Ectodermal cell (in vitro differentiated cells): Measurements from ENCODE around the gene SARS1.

Experiments
- H3K27ac ChIP-seq: 2 replicates; pipeline ENCODE4 v1.7.0; 2013; ENCODE audit warnings: mild to moderate bottlenecking, low read depth, low read length; ENCODE audit not compliant: insufficient read depth, poor library complexity, severe bottlenecking
- H3K27me3 ChIP-seq: 2 replicates; pipeline ENCODE4 v1.7.0; 2013; ENCODE audit warnings: mild to moderate bottlenecking, low read length; ENCODE audit not compliant: insufficient read depth, control insufficient read depth, poor library complexity, severe bottlenecking
- H3K36me3 ChIP-seq: one replicate; pipeline ENCODE4 v1.7.0; 2013; ENCODE audit warnings: low read length; ENCODE audit not compliant: control insufficient read depth, insufficient read depth
- H3K4me1 ChIP-seq: one replicate; pipeline ENCODE4 v1.7.0; 2013; ENCODE audit warnings: low read length; ENCODE audit not compliant: control insufficient read depth, insufficient read depth
- H3K4me3 ChIP-seq: 2 replicates; pipeline ENCODE4 v1.7.0; 2013; ENCODE audit warnings: low read depth, low read length, control low read depth; ENCODE audit not compliant: insufficient read depth
- H3K9me3 ChIP-seq: 2 replicates; pipeline ENCODE4 v1.7.0; 2013; ENCODE audit warnings: mild to moderate bottlenecking, low read length, moderate library complexity; ENCODE audit not compliant: control insufficient read depth
- WGBS, 2 experiments: methylation state at CpG; one replicate each; pipeline ENCODE4 v1.1.7; 2013; ENCODE audit warnings: missing lambda C conversion rate in 2 of 2; 5-methylcytosine and 5-hydroxymethylcytosine counted together

Gene SARS1

GRCh38 chr1:109240158-109241152, 26.7 kb downstream of the SARS1 start:
- Histone ChIP-seq H3K27ac (no peak overlapping the region), H3K4me3 (no peak overlapping the region), H3K9me3 (no peaks in the 10 kb centered on the region), H3K36me3 (peaks cover 34% of the 10 kb centered on the region), H3K4me1 (peaks cover 30% of the 10 kb centered on the region), H3K27me3 (no peaks in the 10 kb centered on the region)
- 61 to 69% methylated on average over 26 of the region's 26 CpGs for WGBS, 2 experiments

- H3K9me3 ChIP-seq: no peaks in the 10 kb centered on the region
- WGBS, 2 experiments: 73 to 82% methylated on average over 6 of the region's 6 CpGs
- H3K27ac ChIP-seq: no peak overlapping the region
- no peaks in the 10 kb centered on the region for H3K27me3 ChIP-seq
- no peak overlapping the region for H3K4me3 ChIP-seq
- peaks cover 30% of the 10 kb centered on the region for H3K4me1 ChIP-seq
- H3K36me3 ChIP-seq: peaks cover 26% of the 10 kb centered on the region
These were observed 27.6 kb downstream of the SARS1 start for GRCh38 chr1:109241344-109241743.

GRCh38 chr1:109241841-109242345, 28.2 kb downstream of the SARS1 start:
- Histone ChIP-seq H3K27me3 (no peaks in the 10 kb centered on the region), H3K27ac (no peak overlapping the region), H3K36me3 (peaks cover 22% of the 10 kb centered on the region), H3K4me1 (peaks cover 30% of the 10 kb centered on the region), H3K9me3 (no peaks in the 10 kb centered on the region), H3K4me3 (no peak overlapping the region)
- 70 to 71% methylated on average over 8 of the region's 8 CpGs for WGBS, 2 experiments

GRCh38 chr1:109242387-109242786, 28.7 kb downstream of the SARS1 start:
- peaks cover 28% of the 10 kb centered on the region for H3K4me1 ChIP-seq
- no peak overlapping the region for H3K4me3 ChIP-seq
- peaks cover 2% of the 10 kb centered on the region for H3K27me3 ChIP-seq
- H3K9me3 ChIP-seq: no peaks in the 10 kb centered on the region
- peaks cover 17% of the 10 kb centered on the region for H3K36me3 ChIP-seq
- WGBS, 2 experiments: 90 to 91% methylated on average over 7 of the region's 7 CpGs
- H3K27ac ChIP-seq: no peak overlapping the region

- WGBS, 2 experiments: 77 to 79% methylated on average over 5 of the region's 5 CpGs
- H3K4me3 ChIP-seq: no peak overlapping the region
- H3K9me3 ChIP-seq: no peaks in the 10 kb centered on the region
- H3K27me3 ChIP-seq: peaks cover 8% of the 10 kb centered on the region
- H3K36me3 ChIP-seq: peaks cover 9% of the 10 kb centered on the region
- H3K27ac ChIP-seq: no peak overlapping the region
- H3K4me1 ChIP-seq: peaks cover 26% of the 10 kb centered on the region
These were observed 29.5 kb downstream of the SARS1 start for GRCh38 chr1:109243221-109243620.

- Histone ChIP-seq H3K4me3 (no peak overlapping the region), H3K9me3 (no peaks in the 10 kb centered on the region), H3K27me3 (peaks cover 8% of the 10 kb centered on the region), H3K4me1 (peaks cover 24% of the 10 kb centered on the region), H3K27ac (no peak overlapping the region), H3K36me3 (peaks cover under 1% of the 10 kb centered on the region)
- WGBS, 2 experiments: 93% methylated on average over 8 of the region's 8 CpGs
These were observed 30.3 kb downstream of the SARS1 start for GRCh38 chr1:109243860-109244552.

GRCh38 chr1:109246141-109246551, 32.4 kb downstream of the SARS1 start:
- H3K4me3 ChIP-seq: no peak overlapping the region
- H3K9me3 ChIP-seq: no peaks in the 10 kb centered on the region
- no peak overlapping the region for H3K27ac ChIP-seq
- peaks cover 12% of the 10 kb centered on the region for H3K27me3 ChIP-seq
- 87 to 90% methylated on average over 7 of the region's 7 CpGs for WGBS, 2 experiments
- no peaks in the 10 kb centered on the region for H3K36me3 ChIP-seq
- peaks cover 18% of the 10 kb centered on the region for H3K4me1 ChIP-seq

GRCh38 chr1:109247401-109248365, 34.0 kb downstream of the SARS1 start:
- peaks cover 14% of the 10 kb centered on the region for H3K36me3 ChIP-seq
- H3K4me3 ChIP-seq: no peak overlapping the region
- H3K4me1 ChIP-seq: peaks cover 7% of the 10 kb centered on the region
- H3K9me3 ChIP-seq: no peaks in the 10 kb centered on the region
- peaks cover 12% of the 10 kb centered on the region for H3K27me3 ChIP-seq
- WGBS, 2 experiments: 85 to 86% methylated on average over 8 of the region's 8 CpGs
- no peak overlapping the region for H3K27ac ChIP-seq

- peaks cover 12% of the 10 kb centered on the region for H3K27me3 ChIP-seq
- H3K4me1 ChIP-seq: peaks cover 11% of the 10 kb centered on the region
- peaks cover 14% of the 10 kb centered on the region for H3K36me3 ChIP-seq
- H3K27ac ChIP-seq: no peak overlapping the region
- no peaks in the 10 kb centered on the region for H3K9me3 ChIP-seq
- WGBS, 2 experiments: 78 to 83% methylated on average over 7 of the region's 7 CpGs
- H3K4me3 ChIP-seq: no peak overlapping the region
These were observed 34.7 kb downstream of the SARS1 start for GRCh38 chr1:109248444-109248796.
